Stimulated activated CD8-positive, alpha-beta memory T cell treated with anti-CD3 and anti-CD28 coated beads, Interleukin-4, amount 100 ng/mL, for 1 hour (primary cell): ENCODE results near the gene USP24.
"Not testable (repeated sequence)": the region's sequence is repeated elsewhere in the genome, so short reads cannot be mapped to it uniquely, and the experiment has no call there.

Experiments used
- DNase-seq, 2 donors: peaks; one replicate each; pipeline ENCODE4 v3.0.0-alpha.2; 2020; ENCODE audit warnings: low read depth in 2 of 2, low spot score in 1 of 2

The USP24 gene

GRCh38 chr1:55197099-55197498, 18.1 kb downstream of the USP24 start:
- no peak for DNase-seq

- DNase-seq: no peak
These were observed 18.6 kb downstream of the USP24 start for GRCh38 chr1:55196433-55197035.

- DNase-seq: no peak
These were observed 19.5 kb downstream of the USP24 start for GRCh38 chr1:55195521-55196233.

- DNase-seq: no peak
These were observed 20.3 kb downstream of the USP24 start for GRCh38 chr1:55194851-55195250.

- no peak for DNase-seq
These were observed 23.1 kb downstream of the USP24 start for GRCh38 chr1:55192093-55192492.

GRCh38 chr1:55191219-55191952, 23.8 kb downstream of the USP24 start:
- not testable (repeated sequence) for DNase-seq

- no peak for DNase-seq
These were observed 25.1 kb downstream of the USP24 start for GRCh38 chr1:55190109-55190508.

GRCh38 chr1:55188909-55189308, 26.3 kb downstream of the USP24 start:
- no peak for DNase-seq

GRCh38 chr1:55185832-55186231, 29.3 kb downstream of the USP24 start:
- DNase-seq: no peak

GRCh38 chr1:55184859-55185258, 30.3 kb downstream of the USP24 start:
- no peak for DNase-seq

- DNase-seq: no peak
These were observed 33.5 kb downstream of the USP24 start for GRCh38 chr1:55181666-55182065.

- no peak for DNase-seq
These were observed 35.0 kb downstream of the USP24 start for GRCh38 chr1:55180075-55180670.

GRCh38 chr1:55179177-55179835, 35.9 kb downstream of the USP24 start:
- no peak for DNase-seq

- DNase-seq: no peak
These were observed 42.5 kb downstream of the USP24 start for GRCh38 chr1:55172687-55173086.

- DNase-seq: no peak
These were observed 42.9 kb downstream of the USP24 start for GRCh38 chr1:55172272-55172671.

- no peak for DNase-seq
These were observed 43.5 kb downstream of the USP24 start for GRCh38 chr1:55171694-55172093.

GRCh38 chr1:55170426-55170825, 44.7 kb downstream of the USP24 start:
- no peak for DNase-seq

- no peak for DNase-seq
These were observed 46.0 kb downstream of the USP24 start for GRCh38 chr1:55169126-55169525.

- no peak for DNase-seq
These were observed 46.8 kb downstream of the USP24 start for GRCh38 chr1:55168353-55168752.

GRCh38 chr1:55167224-55167871, 47.8 kb downstream of the USP24 start:
- DNase-seq: no peak

- no peak for DNase-seq
These were observed 50.3 kb downstream of the USP24 start for GRCh38 chr1:55164906-55165305.
